K562 (cell line): ENCODE measurements around the gene PACSIN3. TPM values are rescaled to one million over a fixed set of nuclear protein-coding genes. Genes with fewer than 3 reads are reported as not detected.
A peak's percentile ranks its signal among the peaks of the same experiment; 100 is the strongest.

Experiments
- ATAC-seq: fragments of 200-7000 bp; cut with Tn5 transposase; 3 replicates; pipeline ENCODE4 v1.9.1; 2020; ENCODE audit warnings: moderate library complexity
- BruUV-seq: library from RNA; stranded (reverse); fragments of 400-500 nt; replicated peaks from 2 replicates; lab custom pipeline; 2021; lab: Mats Ljungman, UMichigan
- CTCF ChIA-PET: fragments of 300-600 bp; formaldehyde crosslinking; extraction: SDS; loops from one replicate; lab custom pipeline; 2021; ENCODE audit warnings: low intra/inter-chr PET ratio; lab: Yijun Ruan, JAX
- POLR2A ChIA-PET: fragments of 300-600, 350-650 bp; sonication (Branson Sonifier 250); formaldehyde crosslinking; extraction: SDS; loops from one replicate; lab custom pipeline; 2021; ENCODE audit warnings: antibody characterized with exemption, inconsistent platforms; lab: Yijun Ruan, JAX
- DNase-seq, 4 experiments: peaks; one replicate each; pipeline versions ENCODE4 v3.0.0 to v3.0.0-alpha.2; 2011 to 2018; ENCODE audit warnings: low spot score in 3 of 4, mixed read lengths in 3 of 4; ENCODE audit errors: extremely low read depth in 1 of 4
- FAIRE-seq: peaks from 2 replicates; lab custom pipeline; 2011; peaks lifted over from hg19 to GRCh38; lab: Jason Lieb, UNC
- H2AFZ ChIP-seq: 2 replicates; pipeline ENCODE4 v1.6.0; 2011; ENCODE audit warnings: low read depth, low read length, control low read depth, inconsistent platforms
- H3K27ac ChIP-seq: fragments of 200-600 bp; 3 replicates; pipeline ENCODE4 v1.8.0; 2011; ENCODE audit warnings: low read depth, mild to moderate bottlenecking, control low read depth, inconsistent platforms, low read length, moderate library complexity, mixed read lengths; ENCODE audit errors: extremely low read depth
- H3K27me3 ChIP-seq, 2 experiments: fragments of 300-600 bp in 1 of 2; 2 replicates in 1 of 2; 3 replicates in 1 of 2; pipeline versions ENCODE4 v1.6.0 to v1.8.0; 2011; ENCODE audit warnings: inconsistent platforms in 2 of 2, low read length in 2 of 2, mild to moderate bottlenecking in 1 of 2, mixed read lengths in 1 of 2, moderate library complexity in 1 of 2; ENCODE audit not compliant: control insufficient read depth in 2 of 2, insufficient read depth in 2 of 2
- H3K36me3 ChIP-seq: fragments of 300-600 bp; 3 replicates; pipeline ENCODE4 v1.8.0; 2011; ENCODE audit warnings: mild to moderate bottlenecking, low read length, inconsistent platforms; ENCODE audit not compliant: control insufficient read depth, insufficient read depth
- H3K4me1 ChIP-seq, 2 experiments: fragments of 200-600 bp in 1 of 2; replicated peaks in 1 of 2; 2 replicates in 1 of 2; 3 replicates in 1 of 2; pipeline versions ENCODE4 v1.5.1 to v1.8.0; 2011; ENCODE audit warnings: inconsistent platforms in 2 of 2, low read length in 2 of 2, mild to moderate bottlenecking in 1 of 2, mixed read lengths in 1 of 2, moderate library complexity in 1 of 2; ENCODE audit not compliant: control insufficient read depth in 2 of 2, insufficient read depth in 2 of 2
- H3K4me2 ChIP-seq: 2 replicates; pipeline ENCODE4 v1.6.1; 2011; ENCODE audit warnings: low read length, control low read depth, inconsistent platforms, mixed read lengths; ENCODE audit not compliant: insufficient read depth
- H3K4me3 ChIP-seq: fragments of 200-600 bp; sonication (generic), shearing (Covaris generic); 2 replicates; pipeline ENCODE4 v1.5.1; 2016; ENCODE audit warnings: control low read depth, inconsistent platforms
- H3K79me2 ChIP-seq: fragments of 200-600 bp; 3 replicates; pipeline ENCODE4 v1.8.0; 2011; ENCODE audit warnings: low read length, inconsistent platforms; ENCODE audit not compliant: control insufficient read depth, insufficient read depth
- H3K9ac ChIP-seq, 2 experiments: 2 replicates each; pipeline versions ENCODE4 v1.6.0 to v1.6.1; 2011; ENCODE audit warnings: low read depth in 2 of 2, low read length in 2 of 2, control low read depth in 1 of 2, inconsistent platforms in 1 of 2, mild to moderate bottlenecking in 1 of 2, mixed read lengths in 1 of 2; ENCODE audit not compliant: insufficient read depth in 1 of 2
- H3K9me1 ChIP-seq: one replicate; pipeline ENCODE4 v1.6.0; 2011; ENCODE audit warnings: inconsistent platforms, mild to moderate bottlenecking, low read length, moderate library complexity; ENCODE audit not compliant: control insufficient read depth, insufficient read depth
- H3K9me3 ChIP-seq: replicated peaks from 2 replicates; pipeline ENCODE4 v1.5.1; 2011; ENCODE audit warnings: low read depth, low read length, inconsistent platforms; ENCODE audit not compliant: control insufficient read depth, insufficient read depth
- H4K20me1 ChIP-seq: replicated peaks from 2 replicates; pipeline ENCODE4 v1.6.1; 2011; ENCODE audit warnings: low read length, inconsistent platforms, mixed read lengths; ENCODE audit not compliant: control insufficient read depth, insufficient read depth
- CBFB ChIP-seq: sonication (generic); formaldehyde crosslinking; IDR thresholded peaks from 2 replicates; pipeline ENCODE4 v1.4.0; 2020; ENCODE audit warnings: mild to moderate bottlenecking, missing genetic modification reagents
- POLR2AphosphoS2 ChIP-seq: IDR thresholded peaks from 2 replicates; pipeline ENCODE4 v1.6.1; 2012; ENCODE audit warnings: low read length, improper control_type of control experiment
- POLR2G ChIP-seq: fragments of 200-400 bp; formaldehyde crosslinking; IDR thresholded peaks from 2 replicates; pipeline ENCODE4 v1.6.1; 2017; ENCODE audit warnings: low read depth, mild to moderate bottlenecking, antibody characterized with exemption, low read length, moderate library complexity
- RBFOX2 ChIP-seq: fragments of 200-400 bp; formaldehyde crosslinking; IDR thresholded peaks from 2 replicates; pipeline ENCODE4 v1.6.1; 2017; ENCODE audit warnings: low read depth, mild to moderate bottlenecking, low read length, moderate library complexity
- WGBS: fragments of 100-300 bp; shearing (Covaris generic); methylation state at CpG from one replicate; pipeline ENCODE4 v1.1.6; 2016; ENCODE audit warnings: low coverage, mixed read lengths; ENCODE audit not compliant: insufficient coverage; ENCODE audit errors: missing lambda C conversion rate; 5-methylcytosine and 5-hydroxymethylcytosine counted together
- in situ Hi-C: fragments of 300-500 bp; cut with MboI; formaldehyde crosslinking; loops from 4 replicates; pipeline ENCODE4 v1.15.0; 2018; ENCODE audit warnings: inconsistent platforms, mixed read lengths
- intact Hi-C: fragments of 100-400 bp; cut with micrococcal nuclease; formaldehyde crosslinking; loops from 2 replicates; pipeline ENCODE4 v1.14.2; 2022
- polyA plus RNA-seq, 8 experiments: library from polyadenylated mRNA; depleted of rRNA in 4 of 8; stranded (reverse) in 5 of 8; unstranded in 3 of 8; fragments of >200 nt; fragmentation: Nextera tagmentation in 2 of 8; fragmentation: Illumina TruSeq in 1 of 8; extraction: Ambion mirVana in 2 of 8; extraction: Trizol in 1 of 8; gene quantifications; 2 replicates each; pipeline versions ENCODE4 v1.2.1 to v1.2.3, GENCODE V29; 2011 to 2014; ENCODE audit warnings: inconsistent platforms in 1 of 8, missing spikeins in 1 of 8
- total RNA-seq, 7 experiments: library from RNA; depleted of rRNA in 6 of 7; stranded (reverse); fragments of >200 nt in 6 of 7; fragmentation: Illumina TruSeq in 2 of 7; extraction: Trizol in 2 of 7; gene quantifications; 2 replicates each; pipeline versions ENCODE4 v1.2.1 to v1.2.3, GENCODE V29; 2011 to 2021; ENCODE audit warnings: low replicate concordance in 1 of 7

Gene PACSIN3
- total and polyA plus RNA-seq, 9 of the 15 experiments (the other 6 are each of a cell fraction or from before 2014, with no cell fraction given), result 0.13 to 18.1 (median 7.1) TPM

DNA sequence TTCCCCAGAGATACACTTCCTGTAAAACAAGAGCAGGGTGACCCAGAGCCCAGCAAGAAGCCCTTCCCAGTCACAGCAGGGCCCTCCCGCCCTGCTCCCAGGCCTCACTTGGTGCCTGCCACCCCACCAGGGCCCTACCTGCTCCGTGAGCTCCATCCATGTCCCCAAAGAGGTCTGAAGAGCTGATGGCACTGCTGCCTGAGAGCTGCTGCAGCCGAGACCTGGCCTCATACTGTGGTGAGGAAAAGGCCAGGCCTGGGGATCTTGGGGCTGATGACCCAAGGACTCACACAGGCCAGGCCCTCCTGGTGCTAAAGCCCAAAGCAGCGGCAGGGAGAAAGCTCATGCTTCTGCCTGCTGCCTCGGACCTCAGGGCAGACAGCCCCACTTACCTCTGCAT lies 19.9 kb downstream of the PACSIN3 start:
- no peak for TF ChIP-seq CBFB (CRISPR knock-in tag)
- no peak for TF ChIP-seq POLR2AphosphoS2
- peak; percentile 47 for TF ChIP-seq RBFOX2
- peak; percentile 55 for TF ChIP-seq POLR2G
- Histone ChIP-seq H2AFZ (no peak overlapping the region), H3K36me3 (peaks cover 81% of the 10 kb centered on the region), H3K9me1 (peaks cover 2% of the 10 kb centered on the region), H3K9ac (peak overlapping the region in 1 of 2 experiments; percentile 39; a peak in 1 of 4 replicates), H3K79me2 (peaks cover 6% of the 10 kb centered on the region; the same call in 2 of the 3 replicates), H3K4me2 (no peak overlapping the region), H3K4me3 (no peak overlapping the region), H3K4me1 (peaks cover 0 to 10% of the 10 kb centered on the region in 2 experiments; a peak in 2 of 5 replicates), H3K27me3 (no peaks in the 10 kb centered on the region), H3K9me3 (no peaks in the 10 kb centered on the region), H3K27ac (no peak overlapping the region), H4K20me1 (peaks cover 14% of the 10 kb centered on the region)
- DNase-seq (no peak), ATAC-seq (no peak), FAIRE-seq (no peak)
- BruUV-seq, result no TSS peak
- intact Hi-C loops, result no loop called here
- POLR2A ChIA-PET, result interaction anchor here (0.7 to 1.7 kb wide), 3 partner anchors 9 to 225 kb away, joined by 3 to 7 read pairs (median 3); no protein-coding TSS in a partner anchor
- CTCF ChIA-PET, result no interaction called here
- in situ Hi-C loops, result no loop called here
- 85% methylated on average over 5 of the region's 5 CpGs for WGBS

- in situ Hi-C loops, result no loop called here
- ATAC-seq, result no peak
- peaks cover 71% of the 10 kb centered on the region for H3K36me3 ChIP-seq
- peak; percentile 44 for TF ChIP-seq RBFOX2
- peak; percentile 53 for TF ChIP-seq POLR2G
Observed at GRCh38 chr11:47165253-47165840, 20.9 kb downstream of the PACSIN3 start.

More at GRCh38 chr11:47165253-47165840, 20.9 kb downstream of the PACSIN3 start:
- no peak overlapping the region for H3K9ac ChIP-seq
- no TSS peak for BruUV-seq
- no peak overlapping the region for H2AFZ ChIP-seq
- H3K4me2 ChIP-seq, result no peak overlapping the region
- peaks cover 2% of the 10 kb centered on the region for H3K9me1 ChIP-seq
- FAIRE-seq, result no peak
- peaks cover 17% of the 10 kb centered on the region for H4K20me1 ChIP-seq
- H3K9me3 ChIP-seq, result no peaks in the 10 kb centered on the region
- ChIA-PET CTCF (no interaction called here), POLR2A (interaction anchor here (0.6 to 1.1 kb wide), 7 partner anchors 9 to 1979 kb away, joined by 3 to 6 read pairs (median 3); no protein-coding TSS in a partner anchor)
- peaks cover 0 to 16% of the 10 kb centered on the region in 2 experiments; a peak in 2 of 5 replicates for H3K4me1 ChIP-seq
- intact Hi-C loops, result no loop called here
- H3K79me2 ChIP-seq, result peaks cover 2% of the 10 kb centered on the region; the same call in 2 of the 3 replicates
- H3K4me3 ChIP-seq, result no peak overlapping the region
- WGBS, result 89% methylated on average over 12 of the region's 16 CpGs
- H3K27me3 ChIP-seq, result no peaks in the 10 kb centered on the region
- H3K27ac ChIP-seq, result no peak overlapping the region
- DNase-seq, result no peak
